IMR-90 (cell line): ENCODE data around the gene ELOVL2. TPM values are rescaled to one million over a fixed set of nuclear protein-coding genes. Genes with fewer than 3 reads are reported as not detected.

Experiments used
- ATAC-seq: fragments of 200-7000 bp; cut with Tn5 transposase; 2 replicates; pipeline ENCODE4 v1.9.1; 2020; ENCODE audit warnings: low read depth, mild to moderate bottlenecking, moderate library complexity
- BruUV-seq: library from RNA; stranded (reverse); fragments of 400-500 nt; replicated peaks from 2 replicates; lab custom pipeline; 2021; lab: Mats Ljungman, UMichigan
- CTCF ChIA-PET: fragments of 300-600 bp; formaldehyde crosslinking; extraction: SDS; loops from one replicate; lab custom pipeline; 2021; ENCODE audit warnings: antibody characterized with exemption; lab: Yijun Ruan, JAX
- POLR2A ChIA-PET: fragments of 300-600 bp; sonication (Branson Sonifier 250); formaldehyde crosslinking; loops from one replicate; lab custom pipeline; 2022; ENCODE audit warnings: antibody characterized with exemption; ENCODE audit not compliant: unreplicated experiment; lab: Charles Lee
- DNase-seq: peaks from one replicate; pipeline ENCODE4 v3.0.0; 2013
- H2AFZ ChIP-seq: replicated peaks from 2 replicates; pipeline ENCODE3; 2013; ENCODE audit warnings: low read length, mild to moderate bottlenecking; ENCODE audit not compliant: poor library complexity
- H2AK5ac ChIP-seq: 2 replicates; pipeline ENCODE4 v1.6.1; 2013; ENCODE audit warnings: low read depth, low read length, inconsistent platforms
- H2AK9ac ChIP-seq: replicated peaks from 2 replicates; pipeline ENCODE3; 2013; ENCODE audit warnings: mild to moderate bottlenecking, low read depth, low read length, moderate library complexity; ENCODE audit not compliant: poor library complexity
- H2BK120ac ChIP-seq: 2 replicates; pipeline ENCODE4 v1.6.1; 2013; ENCODE audit warnings: low read depth, low read length, inconsistent platforms
- H2BK15ac ChIP-seq: 3 replicates; pipeline ENCODE4 v1.6.1; 2013; ENCODE audit warnings: low read depth, low read length, inconsistent platforms
- H2BK20ac ChIP-seq: 2 replicates; pipeline ENCODE4 v1.6.1; 2013; ENCODE audit warnings: low read depth, mild to moderate bottlenecking, inconsistent platforms, low read length, moderate library complexity
- H2BK5ac ChIP-seq: 2 replicates; pipeline ENCODE4 v1.6.1; 2013; ENCODE audit warnings: mild to moderate bottlenecking, low read depth, low read length, inconsistent platforms; ENCODE audit not compliant: poor library complexity, severe bottlenecking
- H3K14ac ChIP-seq: replicated peaks from 2 replicates; pipeline ENCODE4 v1.6.1; 2013; ENCODE audit warnings: low read depth, low read length, inconsistent platforms
- H3K18ac ChIP-seq: 2 replicates; pipeline ENCODE4 v1.6.1; 2013; ENCODE audit warnings: low read depth, low read length, control low read depth
- H3K23ac ChIP-seq: 2 replicates; pipeline ENCODE4 v1.6.1; 2013; ENCODE audit warnings: low read depth, low read length, inconsistent platforms
- H3K27ac ChIP-seq: 2 replicates; pipeline ENCODE4 v1.5.1; 2013; ENCODE audit warnings: mild to moderate bottlenecking, control low read depth, low read length; ENCODE audit not compliant: insufficient read depth
- H3K27me3 ChIP-seq: 2 replicates; pipeline ENCODE4 v1.6.1; 2013; ENCODE audit warnings: low read length; ENCODE audit not compliant: control insufficient read depth, insufficient read depth
- H3K36me3 ChIP-seq: 2 replicates; pipeline ENCODE4 v1.6.1; 2013; ENCODE audit warnings: low read length, mixed read lengths; ENCODE audit not compliant: control insufficient read depth, insufficient read depth
- H3K4ac ChIP-seq: 2 replicates; pipeline ENCODE4 v1.6.1; 2013; ENCODE audit warnings: low read depth, low read length, inconsistent platforms
- H3K4me1 ChIP-seq: 2 replicates; pipeline ENCODE4 v1.6.1; 2013; ENCODE audit warnings: low read length, mixed read lengths; ENCODE audit not compliant: control insufficient read depth, insufficient read depth
- H3K4me2 ChIP-seq: 2 replicates; pipeline ENCODE4 v1.6.1; 2013; ENCODE audit warnings: low read depth, mild to moderate bottlenecking, control low read depth, low read length, moderate library complexity
- H3K4me3 ChIP-seq: 2 replicates; pipeline ENCODE4 v1.5.1; 2013; ENCODE audit warnings: low read depth, mild to moderate bottlenecking, control low read depth, low read length, moderate library complexity; ENCODE audit not compliant: insufficient read depth
- H3K56ac ChIP-seq: 2 replicates; pipeline ENCODE4 v1.6.1; 2013; ENCODE audit warnings: low read length, inconsistent platforms; ENCODE audit not compliant: insufficient read depth; ENCODE audit errors: extremely low read depth
- H3K79me1 ChIP-seq, 2 experiments: 2 replicates each; pipeline ENCODE4 v1.6.1; 2013; ENCODE audit warnings: low read length in 2 of 2, inconsistent platforms in 1 of 2, low read depth in 1 of 2
- H3K9ac ChIP-seq: 2 replicates; pipeline ENCODE4 v1.6.1; 2013; ENCODE audit warnings: low read depth, low read length, control low read depth
- H3K9me1 ChIP-seq: 2 replicates; pipeline ENCODE4 v1.6.1; 2013; ENCODE audit warnings: low read length, inconsistent platforms; ENCODE audit not compliant: insufficient read depth
- H3K9me3 ChIP-seq: 2 replicates; pipeline ENCODE4 v1.6.1; 2013; ENCODE audit warnings: low read length; ENCODE audit not compliant: control insufficient read depth, insufficient read depth
- H4K20me1 ChIP-seq: 2 replicates; pipeline ENCODE4 v1.6.1; 2013; ENCODE audit warnings: low read length, inconsistent platforms; ENCODE audit not compliant: insufficient read depth
- H4K5ac ChIP-seq: 2 replicates; pipeline ENCODE4 v1.6.1; 2013; ENCODE audit warnings: mild to moderate bottlenecking, low read depth, low read length, control low read depth
- H4K8ac ChIP-seq, 2 experiments: 2 replicates each; pipeline ENCODE4 v1.6.1; 2013; ENCODE audit warnings: low read depth in 2 of 2, low read length in 2 of 2, control low read depth in 1 of 2, inconsistent platforms in 1 of 2
- H4K91ac ChIP-seq: 2 replicates; pipeline ENCODE4 v1.6.1; 2013; ENCODE audit warnings: low read depth, low read length, inconsistent platforms; ENCODE audit not compliant: insufficient read depth
- BHLHE40 ChIP-seq: fragments of 150-350 bp; IDR thresholded peaks from 2 replicates; pipeline ENCODE4 v1.6.1; 2016; ENCODE audit warnings: mild to moderate bottlenecking, low read depth, low read length
- CHD1 ChIP-seq: IDR thresholded peaks from 2 replicates; pipeline ENCODE4 v1.6.1; 2012; ENCODE audit warnings: low read depth, low read length, improper control_type of control experiment
- CTCF ChIP-seq: conservative IDR thresholded peaks from 2 replicates; pipeline ENCODE4 v1.5.1; 2012; ENCODE audit warnings: mild to moderate bottlenecking, low read depth, low read length, improper control_type of control experiment
- FOS ChIP-seq: fragments of 150-350 bp; IDR thresholded peaks from 2 replicates; pipeline ENCODE4 v1.6.1; 2016; ENCODE audit warnings: low read depth, low read length
- MAFK ChIP-seq: IDR thresholded peaks from 2 replicates; pipeline ENCODE4 v1.6.1; 2012; ENCODE audit warnings: low read depth, low read length, improper control_type of control experiment
- MAZ ChIP-seq: IDR thresholded peaks from 2 replicates; pipeline ENCODE4 v1.6.1; 2012; ENCODE audit warnings: low read depth, mild to moderate bottlenecking, low read length, improper control_type of control experiment, moderate library complexity, borderline replicate concordance
- MXI1 ChIP-seq: IDR thresholded peaks from 2 replicates; pipeline ENCODE4 v1.6.1; 2012; ENCODE audit warnings: low read depth, mild to moderate bottlenecking, low read length, moderate library complexity, borderline replicate concordance
- NFE2L2 ChIP-seq: fragments of 150-350 bp; IDR thresholded peaks from 2 replicates; pipeline ENCODE4 v1.6.1; 2016; ENCODE audit warnings: low read depth, mild to moderate bottlenecking, low read length
- POLR2A ChIP-seq: IDR thresholded peaks from 2 replicates; pipeline ENCODE4 v1.6.1; 2012; ENCODE audit warnings: mild to moderate bottlenecking, low read depth, low read length
- RAD21 ChIP-seq: IDR thresholded peaks from 2 replicates; pipeline ENCODE4 v1.6.1; 2012; ENCODE audit warnings: low read length, improper control_type of control experiment
- RCOR1 ChIP-seq: IDR thresholded peaks from 2 replicates; pipeline ENCODE4 v1.6.1; 2012; ENCODE audit warnings: mild to moderate bottlenecking, low read length, improper control_type of control experiment; ENCODE audit not compliant: insufficient replicate concordance
- RFX5 ChIP-seq: IDR thresholded peaks from 2 replicates; pipeline ENCODE4 v1.8.0; 2012; ENCODE audit warnings: low read depth, mild to moderate bottlenecking, low read length, moderate library complexity
- USF2 ChIP-seq: fragments of 150-350 bp; IDR thresholded peaks from 2 replicates; pipeline ENCODE4 v1.6.1; 2017; ENCODE audit warnings: mild to moderate bottlenecking, antibody characterized with exemption, low read length, low read depth
- WGBS, 2 experiments: methylation state at CpG; one replicate each; pipeline versions ENCODE4 v1.1.5 to v1.1.7; 2013; ENCODE audit warnings: missing lambda C conversion rate in 2 of 2; ENCODE audit not compliant: insufficient read length in 1 of 2; ENCODE audit errors: extremely low coverage in 2 of 2; 5-methylcytosine and 5-hydroxymethylcytosine counted together
- dilution Hi-C: fragments of 300-500 bp; cut with HindIII; formaldehyde crosslinking; loops from one replicate; pipeline ENCODE4 v1.14.3; 2018; ENCODE audit warnings: low sequenced_read_pairs; ENCODE audit not compliant: unreplicated experiment
- in situ Hi-C: fragments of 300-500 bp; cut with MboI; formaldehyde crosslinking; loops from 3 replicates; pipeline ENCODE4 v1.14.3; 2019; ENCODE audit warnings: low sequenced_read_pairs, inconsistent platforms, mixed read lengths
- intact Hi-C: fragments of 100-400 bp; cut with micrococcal nuclease; formaldehyde crosslinking; loops from 2 replicates; pipeline ENCODE4 v1.10.0; 2022
- polyA plus RNA-seq, 3 experiments: library from polyadenylated mRNA; depleted of rRNA; stranded (reverse); fragments of >200 nt; gene quantifications; 2 replicates each; pipeline ENCODE4 v1.2.3, GENCODE V29; 2012; ENCODE audit warnings: low replicate concordance in 1 of 3
- total RNA-seq: library from RNA; depleted of rRNA; stranded (reverse); fragments of >200 nt; gene quantifications from 2 replicates; pipeline ENCODE4 v1.2.3, GENCODE V29; 2012
- TF ChIP-seq, protein P1 (sequence below): fragments of 150-350 bp; IDR thresholded peaks from 2 replicates; pipeline ENCODE4 v1.6.1; 2016; ENCODE audit warnings: low read depth, mild to moderate bottlenecking, low read length, moderate library complexity, borderline replicate concordance

The ELOVL2 gene
- total and polyA plus RNA-seq, 2 of the 4 experiments (the other 2 are of a cell fraction): 6.3 to 7.9 TPM

DNA sequence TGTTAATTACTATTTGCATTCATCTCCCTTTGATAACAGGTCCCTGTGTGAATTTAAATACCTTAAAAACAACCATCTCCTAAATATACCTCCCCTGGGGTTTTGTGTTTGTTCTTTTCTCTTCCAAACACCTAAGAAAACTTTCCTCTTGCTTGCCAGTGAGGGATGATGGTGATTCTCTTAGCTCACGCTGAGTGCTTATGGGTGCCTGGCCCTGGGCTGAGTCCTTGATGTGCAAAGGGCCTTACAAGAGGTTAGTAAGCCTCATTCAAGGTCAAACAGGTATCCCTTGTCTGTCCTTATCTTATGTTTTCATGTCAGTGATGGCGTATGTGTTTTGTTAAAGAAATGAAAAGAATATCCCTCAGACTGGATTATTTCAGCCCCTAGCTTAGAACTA lies 81.0 kb downstream of the ELOVL2 start:
- CTCF ChIA-PET: interaction anchor here (0.6 to 1.3 kb wide), 2 partner anchors 9 to 134 kb away, joined by 3 to 4 read pairs; no protein-coding TSS in a partner anchor
- peak; percentile 21 for ATAC-seq
- intact Hi-C loops: loop anchor here (2.0 to 5.0 kb wide), 2 partner anchors 39 to 70 kb away; no protein-coding TSS in a partner anchor

More for the DNA sequence above, 81.0 kb downstream of the ELOVL2 start:
- H2BK15ac ChIP-seq: peak overlapping the region; percentile 94; the same call in 2 of the 3 replicates
- H3K4me1 ChIP-seq: peaks cover 7% of the 10 kb centered on the region
- BruUV-seq: no TSS peak
- peak overlapping the region; percentile 88 for H3K14ac ChIP-seq
- H3K36me3 ChIP-seq: no peaks in the 10 kb centered on the region
- H3K9me3 ChIP-seq: peaks cover 6% of the 10 kb centered on the region
- H4K5ac ChIP-seq: peak overlapping the region; percentile 74
- no peaks in the 10 kb centered on the region for H4K20me1 ChIP-seq
- no peak overlapping the region for H3K4me3 ChIP-seq
- peak overlapping the region; percentile 94 for H3K18ac ChIP-seq
- POLR2A ChIA-PET: no interaction called here
- H3K27ac ChIP-seq: peak overlapping the region; percentile 69
- peak overlapping the region; percentile 88 for H3K4ac ChIP-seq
- peak overlapping the region; percentile 89 for H4K91ac ChIP-seq
- dilution Hi-C loops: no loop called here
- peak overlapping the region; percentile 93 for H2BK120ac ChIP-seq
- H2AK5ac ChIP-seq: peak overlapping the region; percentile 90; the same call in 1 of the 2 replicates
- WGBS, 2 experiments: no CpG with 5 or more reads among the region's 2 CpGs
- H3K56ac ChIP-seq: 0 out of 2 replicates have a peak overlapping the region, but pooled peaks have one; percentile 1
- no peak overlapping the region for H2AK9ac ChIP-seq
- H4K8ac ChIP-seq: peak overlapping the region in 1 of 2 experiments; percentile 86; a peak in 2 of 4 replicates
- no peak overlapping the region for H2AFZ ChIP-seq
- no peak overlapping the region for H3K9ac ChIP-seq
- in situ Hi-C loops: no loop called here
- no peaks in the 10 kb centered on the region for H3K79me1 ChIP-seq
- no peak for TF ChIP-seq MXI1
- no peak for TF ChIP-seq POLR2A
- no peak for TF ChIP-seq MAFK
- no peak for TF ChIP-seq CTCF
- TF ChIP-seq RCOR1: no peak
- TF ChIP-seq MAZ: no peak
- TF ChIP-seq RAD21: no peak
- no peak for TF ChIP-seq CHD1
- TF ChIP-seq BHLHE40: no peak
- TF ChIP-seq FOS: no peak
- TF ChIP-seq USF2: no peak
- TF ChIP-seq NFE2L2: no peak
- TF ChIP-seq, protein P1, sequence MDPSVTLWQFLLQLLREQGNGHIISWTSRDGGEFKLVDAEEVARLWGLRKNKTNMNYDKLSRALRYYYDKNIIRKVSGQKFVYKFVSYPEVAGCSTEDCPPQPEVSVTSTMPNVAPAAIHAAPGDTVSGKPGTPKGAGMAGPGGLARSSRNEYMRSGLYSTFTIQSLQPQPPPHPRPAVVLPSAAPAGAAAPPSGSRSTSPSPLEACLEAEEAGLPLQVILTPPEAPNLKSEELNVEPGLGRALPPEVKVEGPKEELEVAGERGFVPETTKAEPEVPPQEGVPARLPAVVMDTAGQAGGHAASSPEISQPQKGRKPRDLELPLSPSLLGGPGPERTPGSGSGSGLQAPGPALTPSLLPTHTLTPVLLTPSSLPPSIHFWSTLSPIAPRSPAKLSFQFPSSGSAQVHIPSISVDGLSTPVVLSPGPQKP: no peak
- TF ChIP-seq RFX5: no peak
- H3K4me2 ChIP-seq: peak overlapping the region; percentile 1; the same call in 1 of the 2 replicates
- peak; percentile 1 for DNase-seq
- H2BK20ac ChIP-seq: peak overlapping the region; percentile 95
- H3K27me3 ChIP-seq: no peaks in the 10 kb centered on the region
- peaks cover 3% of the 10 kb centered on the region; the same call in 1 of the 2 replicates for H3K9me1 ChIP-seq
- peak overlapping the region; percentile 65 for H2BK5ac ChIP-seq
- peak overlapping the region; percentile 82 for H3K23ac ChIP-seq
